IPS-20b (cell line): ENCODE measurements around the gene TP53TG5.

ENCODE experiments used
- H3K27ac ChIP-seq: one replicate; pipeline ENCODE4 v1.5.1; 2013; ENCODE audit warnings: low read length
- H3K27me3 ChIP-seq: 2 replicates; pipeline ENCODE4 v1.6.1; 2013; ENCODE audit warnings: mild to moderate bottlenecking, low read length, inconsistent platforms; ENCODE audit not compliant: insufficient read depth
- H3K36me3 ChIP-seq: 2 replicates; pipeline ENCODE4 v1.6.1; 2013; ENCODE audit warnings: low read depth, mild to moderate bottlenecking, inconsistent platforms, low read length, moderate library complexity; ENCODE audit not compliant: insufficient read depth
- H3K4me1 ChIP-seq: 2 replicates; pipeline ENCODE4 v1.6.1; 2013; ENCODE audit warnings: mild to moderate bottlenecking, control low read depth, inconsistent platforms, low read length, moderate library complexity; ENCODE audit not compliant: insufficient read depth
- H3K4me3 ChIP-seq: 2 replicates; pipeline ENCODE4 v1.5.1; 2013; ENCODE audit warnings: mild to moderate bottlenecking, low read length, inconsistent platforms
- H3K9ac ChIP-seq: 2 replicates; pipeline ENCODE4 v1.6.1; 2013; ENCODE audit warnings: low read depth, mild to moderate bottlenecking, inconsistent platforms, low read length, moderate library complexity
- H3K9me3 ChIP-seq: 2 replicates; pipeline ENCODE4 v1.6.1; 2013; ENCODE audit warnings: mild to moderate bottlenecking, low read depth, low read length, inconsistent platforms; ENCODE audit not compliant: insufficient read depth

Gene TP53TG5

GRCh38 chr20:45412653-45413052 lies 34.5 kb upstream of the TP53TG5 start:
- no peak overlapping the region for H3K4me3 ChIP-seq

DNA sequence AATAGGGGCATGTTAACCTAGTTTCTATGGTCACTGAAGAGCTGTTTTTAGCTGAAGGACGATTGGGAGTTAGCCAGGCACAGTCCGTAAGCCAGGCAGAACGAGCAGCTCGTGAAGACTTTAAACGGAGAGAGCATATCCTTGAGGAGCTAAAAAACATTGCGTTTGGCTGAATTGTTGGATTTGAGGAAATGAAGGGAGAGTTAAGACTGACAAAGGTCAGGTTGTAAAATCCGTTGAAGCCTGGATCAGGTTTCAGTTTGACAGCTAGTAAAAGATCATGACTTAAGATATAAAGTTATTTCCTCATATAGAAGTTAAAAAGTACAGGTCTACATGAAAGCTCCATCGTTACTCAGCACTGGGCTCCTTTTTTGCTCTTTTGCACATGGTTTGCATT lies 32.8 kb upstream of the TP53TG5 start:
- Histone ChIP-seq H3K4me1 (peaks cover 4% of the 10 kb centered on the region; the same call in 1 of the 2 replicates), H3K9me3 (no peaks in the 10 kb centered on the region), H3K27ac (no peak overlapping the region), H3K4me3 (no peak overlapping the region), H3K36me3 (peaks cover 28% of the 10 kb centered on the region), H3K27me3 (peaks cover 22% of the 10 kb centered on the region), H3K9ac (no peak overlapping the region)

More at GRCh38 chr20:45412653-45413052, 34.5 kb upstream of the TP53TG5 start:
- H3K36me3 ChIP-seq: peaks cover 28% of the 10 kb centered on the region
- no peak overlapping the region for H3K27ac ChIP-seq
- H3K9ac ChIP-seq: no peak overlapping the region
- peaks cover 4% of the 10 kb centered on the region; the same call in 1 of the 2 replicates for H3K4me1 ChIP-seq
- no peaks in the 10 kb centered on the region for H3K9me3 ChIP-seq
- peaks cover 4% of the 10 kb centered on the region; the same call in 1 of the 2 replicates for H3K27me3 ChIP-seq

DNA sequence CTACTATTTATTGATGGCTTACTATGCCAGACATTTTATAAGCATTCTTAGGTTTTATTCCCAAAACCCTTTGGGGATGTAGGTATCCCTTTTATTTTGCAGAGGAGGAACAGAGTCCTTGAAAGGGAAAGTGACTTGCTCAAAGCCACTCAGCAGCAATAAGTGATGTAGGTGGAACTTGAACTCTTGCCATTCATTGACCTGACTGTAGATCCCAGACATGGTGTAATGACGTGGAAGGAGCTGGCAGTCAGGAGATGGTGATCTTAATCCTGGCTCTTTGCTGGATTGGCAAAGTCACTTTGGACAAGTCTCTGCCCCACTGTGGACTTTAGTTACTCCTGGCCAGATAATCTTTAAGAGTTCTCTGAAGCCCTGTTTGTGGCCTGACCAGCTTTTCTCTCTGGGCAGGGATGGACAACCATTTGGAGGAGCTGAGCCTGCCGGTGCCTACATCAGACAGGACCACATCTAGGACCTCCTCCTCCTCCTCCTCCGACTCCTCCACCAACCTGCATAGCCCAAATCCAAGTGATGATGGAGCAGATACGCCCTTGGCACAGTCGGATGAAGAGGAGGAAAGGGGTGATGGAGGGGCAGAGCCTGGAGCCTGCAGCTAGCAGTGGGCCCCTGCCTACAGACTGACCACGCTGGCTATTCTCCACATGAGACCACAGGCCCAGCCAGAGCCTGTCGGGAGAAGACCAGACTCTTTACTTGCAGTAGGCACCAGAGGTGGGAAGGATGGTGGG lies 31.6 kb upstream of the TP53TG5 start:
- peaks cover 4% of the 10 kb centered on the region; the same call in 1 of the 2 replicates for H3K4me1 ChIP-seq
- no peak overlapping the region for H3K4me3 ChIP-seq
- no peaks in the 10 kb centered on the region for H3K9me3 ChIP-seq
- H3K9ac ChIP-seq: no peak overlapping the region
- no peak overlapping the region for H3K27ac ChIP-seq
- peaks cover 28% of the 10 kb centered on the region for H3K36me3 ChIP-seq
- peaks cover 34% of the 10 kb centered on the region for H3K27me3 ChIP-seq

- Histone ChIP-seq H3K27ac (no peak overlapping the region), H3K9me3 (no peaks in the 10 kb centered on the region), H3K4me3 (no peak overlapping the region), H3K9ac (no peak overlapping the region), H3K36me3 (peaks cover 28% of the 10 kb centered on the region), H3K27me3 (peaks cover 44% of the 10 kb centered on the region), H3K4me1 (peaks cover 4% of the 10 kb centered on the region; the same call in 1 of the 2 replicates)
Measured at GRCh38 chr20:45408646-45409213, 30.6 kb upstream of the TP53TG5 start.

- Histone ChIP-seq H3K9ac (peak within 1 kb of the TSS; percentile 90; the same call in 1 of the 2 replicates), H3K27ac (no peak within 1 kb of the TSS), H3K36me3 (peaks cover 28% of the 10 kb centered on the region), H3K9me3 (no peaks in the 10 kb centered on the region), H3K27me3 (peaks cover 49% of the 10 kb centered on the region), H3K4me1 (peaks cover 4% of the 10 kb centered on the region; the same call in 1 of the 2 replicates), H3K4me3 (peak within 1 kb of the TSS; percentile 91)
Measured at GRCh38 chr20:45407783-45408645, 29.9 kb upstream of the TP53TG5 start, which contains the start of gene DBNDD2. Gene DBNDD2 (plus strand): TSS chr20:45408289. CDS start chr20:45408468, 179 bp downstream.

- Histone ChIP-seq H3K9me3 (no peaks in the 10 kb centered on the region), H3K4me3 (peak overlapping the region; percentile 91), H3K36me3 (peaks cover 28% of the 10 kb centered on the region), H3K4me1 (peaks cover 4% of the 10 kb centered on the region; the same call in 1 of the 2 replicates), H3K9ac (peak overlapping the region; percentile 90; the same call in 1 of the 2 replicates), H3K27me3 (peaks cover 50% of the 10 kb centered on the region), H3K27ac (no peak overlapping the region)
Measured at GRCh38 chr20:45407067-45407745, 29.1 kb upstream of the TP53TG5 start.

DNA sequence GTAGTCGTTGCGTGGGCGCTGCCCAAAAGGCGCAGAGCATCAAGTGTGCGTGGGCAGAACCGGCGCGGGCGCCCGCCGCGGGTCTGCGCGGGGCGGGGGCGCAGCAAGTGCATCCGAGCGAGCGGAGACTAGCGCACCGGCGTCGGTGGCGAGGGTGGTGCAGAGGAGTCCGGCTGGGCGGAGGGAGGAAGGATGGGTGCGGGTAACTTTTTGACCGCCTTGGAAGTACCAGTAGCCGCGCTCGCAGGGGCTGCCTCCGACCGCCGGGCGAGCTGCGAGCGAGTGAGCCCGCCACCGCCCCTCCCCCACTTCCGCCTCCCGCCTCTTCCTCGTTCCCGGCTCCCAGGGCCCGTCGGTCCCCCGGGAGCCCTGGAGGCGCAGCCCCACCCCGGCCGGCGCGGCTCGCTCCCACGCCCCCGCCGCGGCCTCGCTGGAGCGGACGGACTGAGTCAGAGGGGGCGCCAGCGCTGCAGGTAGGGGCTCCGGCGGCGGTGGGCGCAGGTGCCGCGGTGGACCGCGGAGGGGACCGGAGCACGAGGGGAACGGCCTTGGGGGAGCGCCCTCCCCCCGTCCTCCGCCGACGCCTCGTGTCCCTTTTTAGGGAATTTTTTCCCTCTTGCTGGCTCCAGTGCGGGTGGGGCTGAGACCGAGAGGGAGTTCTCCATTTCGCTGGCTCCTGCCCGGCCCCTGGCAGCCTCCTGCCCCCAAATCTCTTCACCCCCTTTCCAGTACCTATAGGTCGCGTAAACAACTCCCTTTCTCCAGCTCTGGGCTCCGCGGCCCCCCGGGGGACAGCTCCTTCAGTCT lies 28.3 kb upstream of the TP53TG5 start:
- H3K27me3 ChIP-seq: peaks cover 50% of the 10 kb centered on the region

DNA sequence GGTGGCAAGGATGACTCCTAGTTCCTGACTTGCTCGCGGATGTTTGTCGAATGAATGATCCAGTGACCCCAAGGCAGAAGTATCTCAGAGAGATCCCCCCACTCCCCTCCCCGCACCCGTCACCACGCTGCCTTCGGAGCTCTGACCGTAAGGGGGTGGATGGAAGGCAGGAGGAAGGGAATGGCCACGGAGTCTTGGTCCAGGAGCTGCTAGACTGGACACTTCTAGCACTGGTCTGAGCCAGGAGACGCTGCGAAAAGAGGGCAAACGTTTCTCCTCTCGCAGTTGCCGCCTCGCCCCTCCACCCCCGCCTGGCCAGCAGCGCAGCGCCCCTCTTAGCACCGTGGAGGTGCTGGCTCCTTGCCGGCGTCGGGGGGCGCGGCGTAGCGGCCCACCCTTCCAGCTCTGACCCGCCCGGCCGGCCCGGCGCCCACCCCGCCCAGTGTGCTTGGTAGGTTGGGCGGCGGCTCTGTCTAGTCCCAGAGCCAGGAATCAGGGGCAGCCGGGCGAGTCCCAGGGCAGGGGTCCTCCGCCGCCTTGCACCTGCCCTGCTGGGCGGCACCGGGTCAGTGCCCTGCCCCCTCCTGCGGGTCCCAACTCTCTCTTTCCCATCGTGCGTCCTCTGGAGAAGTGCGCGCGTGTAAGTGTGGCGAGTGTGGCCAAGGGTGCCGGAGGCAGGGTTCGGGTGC lies 27.6 kb upstream of the TP53TG5 start:
- H3K27me3 ChIP-seq: peaks cover 50% of the 10 kb centered on the region
- H3K27ac ChIP-seq: no peak overlapping the region
- H3K36me3 ChIP-seq: peaks cover 22% of the 10 kb centered on the region
- H3K4me1 ChIP-seq: peaks cover 4% of the 10 kb centered on the region; the same call in 1 of the 2 replicates
- peaks cover 6% of the 10 kb centered on the region for H3K9me3 ChIP-seq
- peak overlapping the region; percentile 90; the same call in 1 of the 2 replicates for H3K9ac ChIP-seq
- peak overlapping the region; percentile 91 for H3K4me3 ChIP-seq

More for the DNA sequence above, 28.3 kb upstream of the TP53TG5 start:
- peaks cover 28% of the 10 kb centered on the region for H3K36me3 ChIP-seq
- H3K9ac ChIP-seq: peak overlapping the region; percentile 90
- H3K4me3 ChIP-seq: peak overlapping the region; percentile 91
- no peak overlapping the region for H3K27ac ChIP-seq
- H3K9me3 ChIP-seq: no peaks in the 10 kb centered on the region
- peaks cover 4% of the 10 kb centered on the region; the same call in 1 of the 2 replicates for H3K4me1 ChIP-seq

GRCh38 chr20:45404438-45404837 lies 26.3 kb upstream of the TP53TG5 start:
- Histone ChIP-seq H3K9ac (no peak overlapping the region), H3K4me1 (peaks cover 4% of the 10 kb centered on the region; the same call in 1 of the 2 replicates), H3K27me3 (peaks cover 50% of the 10 kb centered on the region), H3K4me3 (no peak overlapping the region), H3K36me3 (peaks cover 10% of the 10 kb centered on the region), H3K27ac (no peak overlapping the region), H3K9me3 (peaks cover 19% of the 10 kb centered on the region)

DNA sequence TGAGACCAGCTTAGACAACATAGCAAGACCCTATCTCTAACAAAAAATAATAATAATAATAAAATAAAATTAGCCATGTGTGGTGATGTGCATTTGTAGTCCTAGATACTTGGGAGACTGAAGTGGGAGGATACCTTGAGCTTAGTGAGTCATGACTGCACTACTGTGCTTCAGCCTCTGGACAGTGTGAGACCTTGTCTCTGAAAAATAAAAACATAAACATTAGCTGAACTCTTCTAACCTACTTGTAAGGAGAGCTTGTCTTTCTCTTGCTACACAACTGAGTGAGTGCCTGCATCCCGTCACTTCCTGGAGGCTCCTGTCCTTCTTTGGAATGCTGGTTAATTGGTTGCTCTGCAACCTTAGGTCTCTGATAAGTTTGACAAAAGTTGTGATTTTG lies 24.8 kb upstream of the TP53TG5 start:
- Histone ChIP-seq H3K4me1 (peaks cover 4% of the 10 kb centered on the region; the same call in 1 of the 2 replicates), H3K9ac (no peak overlapping the region), H3K9me3 (peaks cover 21% of the 10 kb centered on the region), H3K36me3 (no peaks in the 10 kb centered on the region), H3K4me3 (no peak overlapping the region), H3K27me3 (peaks cover 48% of the 10 kb centered on the region), H3K27ac (no peak overlapping the region)
